GM12878 (cell line): ENCODE data around the gene RBL2.

ENCODE experiments used
- ZZZ3 ChIP-seq: IDR thresholded peaks from 2 replicates; pipeline ENCODE4 v1.6.1; 2011; ENCODE audit warnings: low read depth; ENCODE audit not compliant: control insufficient read depth, insufficient read length
- TF ChIP-seq, protein P1 (sequence below), 3 experiments: IDR thresholded peaks in 2 of 3; conservative IDR thresholded peaks in 1 of 3; 2 replicates each; pipeline ENCODE4 v1.5.1; 2011; ENCODE audit warnings: low read depth in 3 of 3, low read length in 3 of 3, mild to moderate bottlenecking in 3 of 3, control low read depth in 2 of 3, moderate library complexity in 2 of 3, inconsistent platforms in 1 of 3, mixed read lengths in 1 of 3; ENCODE audit not compliant: control insufficient read depth in 2 of 3, insufficient read depth in 1 of 3; ENCODE audit errors: extremely low read depth in 1 of 3

DNA sequence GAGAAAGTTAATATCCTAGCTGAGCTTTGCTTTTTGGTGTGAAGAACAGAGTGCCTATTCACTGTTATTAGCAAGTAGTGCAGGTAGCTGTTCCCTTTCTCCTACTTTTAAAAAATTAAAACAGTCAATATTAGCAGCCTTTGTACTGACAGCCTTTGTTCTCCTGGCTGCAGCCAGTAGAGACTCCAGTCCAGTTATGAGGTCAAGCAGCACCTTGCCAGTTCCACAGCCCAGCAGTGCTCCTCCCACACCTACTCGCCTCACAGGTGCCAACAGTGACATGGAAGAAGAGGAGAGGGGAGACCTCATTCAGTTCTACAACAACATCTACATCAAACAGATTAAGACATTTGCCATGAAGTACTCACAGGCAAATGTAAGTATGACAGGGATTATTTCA lies 46.1 kb downstream of the RBL2 start:
- TF ChIP-seq ZZZ3: no peak
- TF ChIP-seq, protein P1, sequence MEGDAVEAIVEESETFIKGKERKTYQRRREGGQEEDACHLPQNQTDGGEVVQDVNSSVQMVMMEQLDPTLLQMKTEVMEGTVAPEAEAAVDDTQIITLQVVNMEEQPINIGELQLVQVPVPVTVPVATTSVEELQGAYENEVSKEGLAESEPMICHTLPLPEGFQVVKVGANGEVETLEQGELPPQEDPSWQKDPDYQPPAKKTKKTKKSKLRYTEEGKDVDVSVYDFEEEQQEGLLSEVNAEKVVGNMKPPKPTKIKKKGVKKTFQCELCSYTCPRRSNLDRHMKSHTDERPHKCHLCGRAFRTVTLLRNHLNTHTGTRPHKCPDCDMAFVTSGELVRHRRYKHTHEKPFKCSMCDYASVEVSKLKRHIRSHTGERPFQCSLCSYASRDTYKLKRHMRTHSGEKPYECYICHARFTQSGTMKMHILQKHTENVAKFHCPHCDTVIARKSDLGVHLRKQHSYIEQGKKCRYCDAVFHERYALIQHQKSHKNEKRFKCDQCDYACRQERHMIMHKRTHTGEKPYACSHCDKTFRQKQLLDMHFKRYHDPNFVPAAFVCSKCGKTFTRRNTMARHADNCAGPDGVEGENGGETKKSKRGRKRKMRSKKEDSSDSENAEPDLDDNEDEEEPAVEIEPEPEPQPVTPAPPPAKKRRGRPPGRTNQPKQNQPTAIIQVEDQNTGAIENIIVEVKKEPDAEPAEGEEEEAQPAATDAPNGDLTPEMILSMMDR (IDR thresholded peaks at IDR 0.05 in 2 of 3, conservative IDR thresholded peaks at IDR 0.05 in 1 of 3; ENCODE audit: control insufficient read depth in 2 of 3, extremely low read depth in 1 of 3, insufficient read depth in 1 of 3, low read depth in 3 of 3, low read length in 3 of 3): no peak
